A673 (cell line): ENCODE results near the gene TMEM61. TPM values are rescaled to one million over a fixed set of nuclear protein-coding genes. Genes with fewer than 3 reads are reported as not detected.
"Not testable (repeated sequence)": the region's sequence is repeated elsewhere in the genome, so short reads cannot be mapped to it uniquely, and the experiment has no call there.

Experiments
- BruUV-seq: library from RNA; stranded (reverse); fragments of 400-500 nt; replicated peaks from 2 replicates; lab custom pipeline; 2021; lab: Mats Ljungman, UMichigan
- CTCF ChIA-PET: fragments of 300-600 bp; sonication (Branson Sonifier 250); formaldehyde crosslinking; loops from one replicate; lab custom pipeline; 2022; ENCODE audit warnings: antibody characterized with exemption; lab: Charles Lee
- POLR2A ChIA-PET: fragments of 300-600 bp; sonication (Branson Sonifier 250); formaldehyde crosslinking; loops from one replicate; lab custom pipeline; 2022; ENCODE audit warnings: antibody characterized with exemption; ENCODE audit not compliant: low non-redundant PET; lab: Charles Lee
- DNase-seq: peaks from one replicate; pipeline ENCODE4 v3.0.0-alpha.2; 2015; ENCODE audit warnings: low spot score
- H3K27ac ChIP-seq: fragments of 200-600 bp; sonication (generic); 2 replicates; pipeline ENCODE4 v1.5.1; 2016; ENCODE audit warnings: mixed run types, low read depth, mild to moderate bottlenecking, mixed read lengths, antibody characterized with exemption, low read length; ENCODE audit not compliant: poor library complexity, severe bottlenecking
- H3K27me3 ChIP-seq: fragments of 200-600 bp; sonication (generic); replicated peaks from 2 replicates; pipeline ENCODE4 v1.6.1; 2017; ENCODE audit warnings: mixed run types, low read depth, mild to moderate bottlenecking, mixed read lengths, antibody characterized with exemption, low read length; ENCODE audit not compliant: insufficient read depth, poor library complexity
- H3K36me3 ChIP-seq: fragments of 200-600 bp; sonication (generic); 2 replicates; pipeline ENCODE4 v1.6.1; 2016; ENCODE audit warnings: mixed run types, mild to moderate bottlenecking, mixed read lengths, antibody characterized with exemption, low read length; ENCODE audit not compliant: insufficient read depth, poor library complexity, severe bottlenecking
- H3K4me1 ChIP-seq: fragments of 200-600 bp; sonication (generic); 2 replicates; pipeline ENCODE4 v1.6.1; 2017; ENCODE audit warnings: mixed run types, mild to moderate bottlenecking, mixed read lengths, antibody characterized with exemption, low read length; ENCODE audit not compliant: insufficient read depth, poor library complexity, severe bottlenecking
- H3K4me3 ChIP-seq: fragments of 200-600 bp; sonication (generic); 2 replicates; pipeline ENCODE4 v1.5.1; 2016; ENCODE audit warnings: low read depth, mixed run types, mild to moderate bottlenecking, mixed read lengths, low read length; ENCODE audit not compliant: poor library complexity, severe bottlenecking
- H3K9me3 ChIP-seq: fragments of 200-600 bp; sonication (generic); 2 replicates; pipeline ENCODE4 v1.6.1; 2016; ENCODE audit warnings: mixed run types, low read depth, mild to moderate bottlenecking, mixed read lengths, antibody characterized with exemption, low read length; ENCODE audit not compliant: poor library complexity, severe bottlenecking
- EZH2 ChIP-seq: fragments of 200-600 bp; sonication (generic); IDR thresholded peaks from 2 replicates; pipeline ENCODE4 v1.6.1; 2017; ENCODE audit warnings: borderline replicate concordance, low read depth, mild to moderate bottlenecking, mixed read lengths, antibody characterized with exemption, low read length; ENCODE audit not compliant: poor library complexity, severe bottlenecking
- intact Hi-C: fragments of 100-400 bp; cut with micrococcal nuclease; formaldehyde crosslinking; loops from one replicate; pipeline ENCODE4 v1.10.0; 2022; ENCODE audit not compliant: unreplicated experiment
- total RNA-seq: library from RNA; stranded (reverse); gene quantifications from 2 replicates; pipeline ENCODE4 v1.2.3, GENCODE V29; 2021
- TF ChIP-seq, protein P1 (sequence below): fragments of 300-800, 200-600 bp; sonication (generic); conservative IDR thresholded peaks from 2 replicates; pipeline ENCODE4 v1.5.1; 2017; ENCODE audit warnings: low read depth, mild to moderate bottlenecking, antibody characterized with exemption, low read length, moderate library complexity, mixed read lengths

TMEM61 gene
- total RNA-seq, 1 experiment from 2014 or later = not detected

DNA sequence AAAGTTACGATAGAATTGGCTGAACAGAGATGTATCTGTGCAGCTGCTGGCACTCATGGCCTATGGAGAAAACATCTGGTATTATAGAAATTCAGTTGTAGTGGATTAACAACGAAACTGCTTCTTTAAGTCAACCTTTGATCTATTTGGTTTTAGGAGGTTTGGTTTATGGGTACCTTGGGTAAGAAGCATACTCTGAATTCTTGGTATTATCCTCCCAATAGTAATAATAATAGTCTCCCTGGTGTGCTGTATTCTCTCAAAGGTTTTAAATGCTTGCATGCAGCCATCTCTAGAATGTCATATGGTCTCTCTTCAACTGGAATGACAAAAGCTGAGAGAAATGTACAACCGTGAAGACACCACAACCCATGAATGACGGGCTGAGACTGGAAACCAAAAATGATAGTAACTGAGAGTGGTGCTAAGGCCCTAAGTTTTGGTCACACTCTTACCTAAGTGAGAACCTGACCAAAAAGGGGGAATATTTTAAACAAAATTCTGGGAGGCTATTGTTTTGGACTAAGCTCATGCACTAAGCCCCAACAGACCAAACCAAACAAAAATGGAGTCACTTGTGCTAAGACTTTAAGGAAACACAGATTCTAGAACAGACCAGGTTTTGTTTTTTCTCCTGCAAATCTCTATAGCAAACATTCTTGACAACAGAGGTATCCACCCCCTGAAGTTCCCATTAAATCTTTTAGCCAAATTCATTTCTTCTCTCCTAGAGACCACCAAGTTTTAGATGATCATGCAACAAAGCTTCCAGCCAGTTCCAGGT lies 17.6 kb upstream of the TMEM61 start:
- TF ChIP-seq EZH2 = no peak
- TF ChIP-seq, protein P1, sequence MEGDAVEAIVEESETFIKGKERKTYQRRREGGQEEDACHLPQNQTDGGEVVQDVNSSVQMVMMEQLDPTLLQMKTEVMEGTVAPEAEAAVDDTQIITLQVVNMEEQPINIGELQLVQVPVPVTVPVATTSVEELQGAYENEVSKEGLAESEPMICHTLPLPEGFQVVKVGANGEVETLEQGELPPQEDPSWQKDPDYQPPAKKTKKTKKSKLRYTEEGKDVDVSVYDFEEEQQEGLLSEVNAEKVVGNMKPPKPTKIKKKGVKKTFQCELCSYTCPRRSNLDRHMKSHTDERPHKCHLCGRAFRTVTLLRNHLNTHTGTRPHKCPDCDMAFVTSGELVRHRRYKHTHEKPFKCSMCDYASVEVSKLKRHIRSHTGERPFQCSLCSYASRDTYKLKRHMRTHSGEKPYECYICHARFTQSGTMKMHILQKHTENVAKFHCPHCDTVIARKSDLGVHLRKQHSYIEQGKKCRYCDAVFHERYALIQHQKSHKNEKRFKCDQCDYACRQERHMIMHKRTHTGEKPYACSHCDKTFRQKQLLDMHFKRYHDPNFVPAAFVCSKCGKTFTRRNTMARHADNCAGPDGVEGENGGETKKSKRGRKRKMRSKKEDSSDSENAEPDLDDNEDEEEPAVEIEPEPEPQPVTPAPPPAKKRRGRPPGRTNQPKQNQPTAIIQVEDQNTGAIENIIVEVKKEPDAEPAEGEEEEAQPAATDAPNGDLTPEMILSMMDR = no peak
- intact Hi-C loops = no loop called here
- Histone ChIP-seq H3K36me3 (no peaks in the 10 kb centered on the region), H3K27me3 (no peaks in the 10 kb centered on the region), H3K4me1 (peaks cover 16% of the 10 kb centered on the region), H3K27ac (no peak overlapping the region), H3K4me3 (no peak overlapping the region), H3K9me3 (peaks cover 6% of the 10 kb centered on the region)
- ChIA-PET CTCF (no interaction called here), POLR2A (no interaction called here)
- no TSS peak for BruUV-seq
- no peak for DNase-seq

GRCh38 chr1:54963829-54964228 lies 16.6 kb upstream of the TMEM61 start:
- H3K27me3 ChIP-seq, H3K4me3 ChIP-seq, CTCF ChIA-PET, DNase-seq, H3K27ac ChIP-seq, BruUV-seq, POLR2A ChIA-PET, H3K36me3 ChIP-seq, H3K9me3 ChIP-seq, intact Hi-C loops: not testable (repeated sequence)
- H3K4me1 ChIP-seq = peaks cover 16% of the 10 kb centered on the region

DNA sequence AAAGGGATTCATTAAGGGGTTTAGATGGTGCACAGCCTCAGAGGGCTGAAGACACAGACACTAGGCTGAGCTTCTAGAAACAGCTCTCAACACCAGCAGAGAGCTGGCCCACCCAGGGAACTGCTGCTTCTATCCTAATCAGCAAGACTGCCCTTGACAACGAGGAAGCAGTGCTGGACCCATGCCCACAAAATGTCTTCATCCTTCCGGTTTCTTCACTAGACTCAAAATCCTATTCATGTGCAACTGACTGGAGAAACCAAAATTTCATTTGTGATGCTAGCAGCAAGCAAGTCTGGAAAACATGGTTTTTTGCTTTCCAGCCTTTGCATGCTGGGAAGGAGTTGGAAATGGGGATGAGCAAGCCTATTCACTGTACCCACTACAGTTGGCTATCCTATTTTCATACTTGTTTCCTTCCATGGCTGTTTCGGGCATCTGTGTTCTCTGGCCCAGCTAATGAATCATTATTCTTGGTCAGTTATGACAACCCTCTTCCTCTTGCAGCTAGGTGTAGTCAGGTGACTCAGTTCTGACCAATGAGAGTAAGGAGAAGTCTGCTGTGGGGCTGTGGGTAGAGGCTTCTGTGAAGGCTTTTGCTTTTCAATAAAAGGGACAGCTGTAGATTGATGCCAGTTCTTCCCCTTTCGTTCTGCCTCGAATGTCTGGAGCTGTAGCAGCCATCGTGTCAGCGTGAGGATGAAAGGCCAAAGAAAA lies 14.6 kb upstream of the TMEM61 start:
- BruUV-seq = no TSS peak
- Histone ChIP-seq H3K9me3 (no peaks in the 10 kb centered on the region), H3K4me1 (peaks cover 16% of the 10 kb centered on the region), H3K27me3 (no peaks in the 10 kb centered on the region), H3K27ac (peak overlapping the region; percentile 6), H3K4me3 (no peak overlapping the region), H3K36me3 (no peaks in the 10 kb centered on the region)
- CTCF ChIA-PET = interaction anchor here (0.9 kb wide), 1 partner anchor 15 kb away, joined by 3 read pairs; no protein-coding TSS in a partner anchor
- POLR2A ChIA-PET = interaction anchor here (0.6 kb wide), 1 partner anchor 461 kb away, joined by 3 read pairs; no protein-coding TSS in a partner anchor
- no peak for TF ChIP-seq EZH2
- TF ChIP-seq, protein P1 = no peak
- DNase-seq = peak; percentile 90
- intact Hi-C loops = no loop called here
